Measurements from ENCODE around the gene COMT. TPM values are rescaled to one million over a fixed set of nuclear protein-coding genes. Genes with fewer than 3 reads are reported as not detected.

The COMT gene
- total and polyA plus RNA-seq, 3 donors from 2014 or later: 147 to 427 (median 278) TPM

DNA sequence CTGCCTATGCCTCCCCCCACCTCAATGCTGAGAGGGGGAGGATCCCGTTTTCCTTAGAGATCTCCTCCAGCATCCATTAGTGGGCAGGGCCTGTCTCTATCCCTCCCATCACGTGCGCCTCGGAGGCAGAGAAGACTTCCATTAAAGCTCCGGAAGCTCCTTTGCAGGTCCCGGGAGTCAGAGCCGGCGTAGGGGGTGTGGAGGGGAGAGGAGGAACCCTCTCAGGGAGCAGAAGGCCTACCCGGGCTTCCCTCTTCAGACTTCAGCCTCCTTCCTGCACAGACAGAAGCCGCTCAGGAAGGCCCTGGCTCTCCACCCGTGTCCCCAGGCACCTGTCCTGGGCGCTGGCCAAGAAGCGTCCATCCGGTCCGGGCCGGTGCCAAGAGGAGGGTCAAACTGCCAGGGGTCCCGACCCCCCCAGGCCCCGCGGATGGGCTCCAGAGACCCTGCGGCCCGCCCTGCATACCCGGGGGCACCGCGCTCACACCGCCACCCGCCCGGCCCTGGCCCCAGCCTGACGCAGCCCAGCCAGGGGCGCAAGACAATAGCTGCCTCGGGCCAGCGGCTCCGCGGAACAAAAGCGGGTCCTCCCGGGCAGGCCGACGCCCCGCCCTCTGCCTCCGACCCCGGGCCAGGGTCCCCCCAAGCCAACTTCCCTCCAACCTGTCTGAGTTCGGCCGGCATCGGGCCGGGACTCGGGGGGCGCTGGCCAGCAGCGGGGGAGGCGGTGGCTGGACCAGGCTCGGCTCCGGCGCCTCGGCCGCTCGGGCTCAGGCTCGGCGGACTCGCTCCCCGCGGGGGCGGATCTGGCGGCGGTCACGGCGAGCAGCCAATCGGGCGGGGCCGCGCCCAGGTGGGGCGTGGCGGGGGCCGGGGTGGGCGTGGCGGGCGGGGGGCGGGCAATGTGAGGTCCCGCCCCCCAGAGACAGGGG, 45.1 kb downstream of the COMT start:
- no peaks in the 10 kb centered on the region for H3K9me3 ChIP-seq
- DNase-seq: peak; percentile 80
- peaks cover 8% of the 10 kb centered on the region for H3K4me1 ChIP-seq
- H3K36me3 ChIP-seq (ENCODE audit: low read depth, missing control alignments): no peaks in the 10 kb centered on the region
- 2 to 4% methylated on average over 5 to 33 of the region's 76 CpGs for WGBS, 2 donors
- H3K4me3 ChIP-seq: peak overlapping the region; percentile 62 to 79
- H3K27me3 ChIP-seq: no peaks in the 10 kb centered on the region
- intact Hi-C loops (cut with DNase I; ENCODE audit: low total_unique reads): no loop called here
- peak overlapping the region in 1 of 2 donors; percentile 71 for H3K27ac ChIP-seq
- TF ChIP-seq POLR2A (IDR thresholded peaks at IDR 0.05): no peak
- TF ChIP-seq, protein P1, sequence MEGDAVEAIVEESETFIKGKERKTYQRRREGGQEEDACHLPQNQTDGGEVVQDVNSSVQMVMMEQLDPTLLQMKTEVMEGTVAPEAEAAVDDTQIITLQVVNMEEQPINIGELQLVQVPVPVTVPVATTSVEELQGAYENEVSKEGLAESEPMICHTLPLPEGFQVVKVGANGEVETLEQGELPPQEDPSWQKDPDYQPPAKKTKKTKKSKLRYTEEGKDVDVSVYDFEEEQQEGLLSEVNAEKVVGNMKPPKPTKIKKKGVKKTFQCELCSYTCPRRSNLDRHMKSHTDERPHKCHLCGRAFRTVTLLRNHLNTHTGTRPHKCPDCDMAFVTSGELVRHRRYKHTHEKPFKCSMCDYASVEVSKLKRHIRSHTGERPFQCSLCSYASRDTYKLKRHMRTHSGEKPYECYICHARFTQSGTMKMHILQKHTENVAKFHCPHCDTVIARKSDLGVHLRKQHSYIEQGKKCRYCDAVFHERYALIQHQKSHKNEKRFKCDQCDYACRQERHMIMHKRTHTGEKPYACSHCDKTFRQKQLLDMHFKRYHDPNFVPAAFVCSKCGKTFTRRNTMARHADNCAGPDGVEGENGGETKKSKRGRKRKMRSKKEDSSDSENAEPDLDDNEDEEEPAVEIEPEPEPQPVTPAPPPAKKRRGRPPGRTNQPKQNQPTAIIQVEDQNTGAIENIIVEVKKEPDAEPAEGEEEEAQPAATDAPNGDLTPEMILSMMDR (IDR thresholded peaks at IDR 0.05): no peak

DNA sequence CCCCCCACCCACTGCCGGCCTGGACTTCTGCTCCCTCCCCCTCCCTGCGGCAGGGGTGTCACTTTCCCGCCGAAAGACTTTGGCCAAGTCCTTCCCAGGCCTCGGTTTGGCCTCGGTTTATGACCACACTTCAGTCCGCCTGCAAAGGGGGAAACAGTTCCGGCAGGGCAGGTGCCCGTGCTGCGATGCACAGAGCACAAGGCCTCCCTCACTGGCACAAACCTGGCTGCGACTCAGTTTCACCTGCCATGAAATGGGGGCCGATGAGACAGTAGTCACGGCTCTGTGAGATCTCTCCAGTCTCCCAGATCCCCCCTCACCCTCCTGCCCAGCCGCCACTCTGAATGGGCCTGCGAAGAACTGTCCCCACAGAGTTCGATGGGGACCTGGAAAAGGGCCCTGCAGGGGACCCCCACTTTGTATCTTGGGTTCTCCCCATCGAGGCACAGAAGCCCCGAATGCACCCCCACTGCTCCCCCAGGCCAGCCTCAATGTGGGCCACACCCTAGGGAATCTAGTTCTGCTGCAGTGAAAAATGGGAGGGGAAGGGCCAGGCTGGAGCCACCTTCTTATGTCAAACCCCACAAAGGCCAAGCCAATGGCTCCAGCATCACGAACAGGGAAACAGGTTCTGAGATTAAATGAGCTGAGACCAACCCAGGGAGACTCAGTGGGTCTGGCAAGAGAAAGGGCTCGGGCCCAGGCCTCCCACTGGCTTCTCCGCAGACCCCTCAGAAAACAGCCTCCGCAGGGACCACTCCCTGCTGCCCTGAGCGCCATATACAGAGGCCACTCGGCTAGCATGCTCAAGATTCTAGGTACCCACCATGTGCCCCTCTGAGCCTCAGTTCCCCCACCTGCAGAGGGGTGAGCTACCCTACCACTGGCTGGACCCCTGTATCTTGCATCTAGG, 46.1 kb downstream of the COMT start:
- TF ChIP-seq POLR2A (IDR thresholded peaks at IDR 0.05): no peak
- Histone ChIP-seq H3K27ac (no peak overlapping the region), H3K4me3 (no peak overlapping the region), H3K9me3 (no peaks in the 10 kb centered on the region), H3K27me3 (no peaks in the 10 kb centered on the region), H3K36me3 (ENCODE audit: low read depth, missing control alignments) (no peaks in the 10 kb centered on the region), H3K4me1 (peaks cover 8% of the 10 kb centered on the region)
- WGBS, 2 donors: 50 to 63% methylated on average over 12 to 24 of the region's 24 CpGs
- no peak for DNase-seq
- intact Hi-C loops (cut with DNase I; ENCODE audit: low total_unique reads): no loop called here

DNA sequence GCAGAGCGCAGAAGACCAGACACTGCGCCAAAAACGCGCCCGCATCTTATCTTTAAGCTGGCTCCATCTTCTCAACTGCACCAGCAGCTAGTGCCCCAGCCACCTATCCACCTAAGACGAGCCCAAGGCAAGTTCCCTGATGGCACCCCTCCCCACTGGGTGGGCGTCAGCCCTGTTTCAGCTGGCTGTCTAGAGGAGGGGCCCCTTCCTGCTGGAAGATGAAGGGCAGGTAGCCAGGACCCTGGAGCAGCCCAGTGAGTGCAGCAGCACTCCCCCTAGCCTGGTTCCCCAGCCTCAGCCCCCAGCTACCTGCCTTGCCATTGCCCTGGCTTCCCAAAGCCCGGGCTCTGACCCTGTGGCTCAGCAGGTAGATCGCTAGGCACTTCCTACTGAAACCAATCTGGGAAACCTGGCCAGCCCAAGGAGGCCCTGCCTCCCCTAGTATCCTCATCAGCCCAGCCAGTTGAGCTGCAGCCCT, 46.8 kb downstream of the COMT start:
- intact Hi-C loops (cut with DNase I; ENCODE audit: low total_unique reads): no loop called here
- DNase-seq: no peak
- Histone ChIP-seq H3K4me1 (peaks cover 8% of the 10 kb centered on the region), H3K27me3 (no peaks in the 10 kb centered on the region), H3K27ac (no peak overlapping the region), H3K4me3 (no peak overlapping the region), H3K9me3 (no peaks in the 10 kb centered on the region), H3K36me3 (ENCODE audit: low read depth, missing control alignments) (no peaks in the 10 kb centered on the region)
- no peak for TF ChIP-seq POLR2A (IDR thresholded peaks at IDR 0.05)
- TF ChIP-seq, protein P1 (IDR thresholded peaks at IDR 0.05): no peak
- WGBS, 2 donors: 92 to 97% methylated on average over 8 to 9 of the region's 9 CpGs

DNA sequence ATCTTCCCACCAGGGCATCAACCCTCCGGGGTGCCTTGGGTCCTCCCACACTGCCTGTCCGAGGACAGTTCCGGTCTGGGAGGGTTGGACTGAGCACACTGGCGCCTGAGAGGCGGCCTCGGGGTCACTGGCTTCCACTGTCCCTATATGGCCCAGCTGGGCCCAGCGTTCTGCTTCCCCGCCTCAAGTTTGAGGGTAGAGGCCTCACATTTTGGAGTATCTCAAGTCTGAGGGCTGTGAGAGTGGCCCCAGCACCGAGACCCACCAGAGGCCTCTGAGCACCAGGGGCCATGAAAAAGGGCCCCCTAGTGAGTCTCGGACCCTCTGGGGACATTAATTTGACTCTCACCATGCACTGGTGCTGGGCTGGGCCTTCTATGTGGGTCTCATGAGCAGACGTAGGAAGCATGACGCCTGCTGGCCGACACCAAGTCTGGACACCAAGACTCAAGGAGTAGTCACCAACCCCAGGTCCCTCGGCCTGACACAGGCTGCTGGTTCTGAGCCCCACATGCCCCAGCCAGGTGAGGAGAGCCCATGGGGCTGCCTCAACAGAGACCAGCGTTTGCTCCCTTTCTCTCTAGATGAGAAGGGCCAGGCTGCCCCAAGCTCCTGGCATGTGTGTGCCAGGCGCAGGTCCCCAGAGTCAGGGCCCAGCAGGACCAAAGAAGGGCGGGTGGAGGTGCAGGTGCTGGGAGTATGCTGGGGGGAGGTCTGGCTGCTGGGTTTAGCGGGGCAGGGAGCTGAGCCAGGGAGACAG, 47.6 kb downstream of the COMT start:
- no peaks in the 10 kb centered on the region for H3K27me3 ChIP-seq
- DNase-seq: no peak
- intact Hi-C loops (cut with DNase I; ENCODE audit: low total_unique reads): no loop called here
- H3K9me3 ChIP-seq: no peaks in the 10 kb centered on the region
- no peak overlapping the region for H3K27ac ChIP-seq
- H3K4me3 ChIP-seq: no peak overlapping the region
- peaks cover 8% of the 10 kb centered on the region for H3K4me1 ChIP-seq
- 81 to 85% methylated on average over 6 to 18 of the region's 18 CpGs for WGBS, 2 donors
- TF ChIP-seq POLR2A (IDR thresholded peaks at IDR 0.05): no peak
- TF ChIP-seq, protein P1 (IDR thresholded peaks at IDR 0.05): no peak
- no peaks in the 10 kb centered on the region for H3K36me3 ChIP-seq (ENCODE audit: low read depth, missing control alignments)
